KBM-7 (cell line): Measurements from ENCODE around the gene POF1B.
"Not testable (repeated sequence)": the region's sequence is repeated elsewhere in the genome, so short reads cannot be mapped to it uniquely, and the experiment has no call there.

ENCODE experiments used
- DNase-seq: peaks from one replicate; pipeline ENCODE4 v3.0.0-alpha.2; 2015
- in situ Hi-C: fragments of 300-500 bp; cut with MboI; formaldehyde crosslinking; loops from 2 replicates; pipeline ENCODE4 v1.14.3; 2020; ENCODE audit warnings: low sequenced_read_pairs, low pct_unique_long_range_greater_than_20kb, mixed read lengths

POF1B gene, protein sequence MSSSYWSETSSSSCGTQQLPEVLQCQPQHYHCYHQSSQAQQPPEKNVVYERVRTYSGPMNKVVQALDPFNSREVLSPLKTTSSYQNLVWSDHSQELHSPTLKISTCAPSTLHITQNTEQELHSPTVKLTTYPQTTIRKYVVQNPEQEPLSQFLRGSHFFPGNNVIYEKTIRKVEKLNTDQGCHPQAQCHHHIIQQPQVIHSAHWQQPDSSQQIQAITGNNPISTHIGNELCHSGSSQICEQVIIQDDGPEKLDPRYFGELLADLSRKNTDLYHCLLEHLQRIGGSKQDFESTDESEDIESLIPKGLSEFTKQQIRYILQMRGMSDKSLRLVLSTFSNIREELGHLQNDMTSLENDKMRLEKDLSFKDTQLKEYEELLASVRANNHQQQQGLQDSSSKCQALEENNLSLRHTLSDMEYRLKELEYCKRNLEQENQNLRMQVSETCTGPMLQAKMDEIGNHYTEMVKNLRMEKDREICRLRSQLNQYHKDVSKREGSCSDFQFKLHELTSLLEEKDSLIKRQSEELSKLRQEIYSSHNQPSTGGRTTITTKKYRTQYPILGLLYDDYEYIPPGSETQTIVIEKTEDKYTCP

DNA sequence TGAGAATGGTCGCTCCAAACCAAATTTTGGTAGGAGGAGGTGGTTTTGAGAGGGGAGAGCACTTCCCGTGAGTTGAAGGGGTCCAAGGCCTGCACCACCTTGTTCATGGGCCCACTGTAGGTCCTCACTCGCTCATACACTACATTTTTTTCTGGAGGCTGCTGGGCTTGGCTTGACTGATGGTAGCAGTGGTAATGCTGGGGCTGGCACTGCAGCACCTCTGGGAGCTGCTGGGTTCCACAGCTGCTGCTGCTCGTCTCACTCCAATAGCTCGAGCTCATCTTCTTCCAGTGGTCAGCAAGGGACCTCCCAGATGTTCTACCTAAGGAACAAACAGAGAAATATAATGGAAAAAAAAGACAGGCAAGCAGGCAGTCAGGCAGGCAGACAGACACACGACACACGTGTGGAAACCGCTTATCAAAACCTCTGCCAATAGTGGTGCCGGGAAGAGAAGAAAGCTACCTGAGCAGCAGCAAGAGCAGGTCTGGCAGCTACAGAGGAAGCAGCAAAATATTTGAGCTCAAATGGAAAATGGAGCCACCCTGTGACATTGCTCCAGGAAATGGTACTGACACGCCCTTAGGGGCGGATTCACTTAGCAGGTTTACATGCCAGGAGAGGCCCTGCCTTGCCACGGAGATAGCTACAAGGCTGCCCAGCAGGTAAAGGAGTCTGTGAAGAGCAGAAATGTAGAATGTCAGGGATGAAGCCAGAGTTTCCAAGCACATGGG, at the start of gene POF1B:
Gene POF1B, minus strand, starts transcription at position 492 of the 734 bp plus-strand sequence. Its CDS starts 211 bp downstream, at position 281.
- in situ Hi-C loops = no loop called here
- DNase-seq = no peak

- in situ Hi-C loops = no loop called here
- DNase-seq = no peak
Measured at GRCh38 chrX:85429066-85429465, 49.6 kb upstream of the POF1B start.

DNA sequence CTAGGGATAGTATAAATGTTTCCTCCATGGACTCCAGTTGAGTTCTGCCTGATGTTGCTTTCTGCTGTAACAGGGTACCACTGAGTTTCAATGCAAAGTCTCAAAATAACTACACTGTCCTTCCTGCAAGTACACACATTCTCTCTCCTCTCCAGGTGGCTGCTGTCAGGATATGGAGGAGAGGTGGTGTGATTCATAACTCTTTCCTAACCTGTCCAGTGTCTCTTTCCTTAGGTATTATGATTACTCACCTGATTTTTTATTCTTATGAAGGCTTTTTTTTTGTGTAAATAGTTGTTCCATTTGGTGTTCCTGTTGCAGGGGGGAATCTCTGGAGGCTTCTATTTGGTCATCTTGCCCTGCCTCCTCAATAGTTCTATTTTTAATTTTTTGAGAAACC, 39.8 kb upstream of the POF1B start:
- no peak for DNase-seq
- in situ Hi-C loops = no loop called here

DNA sequence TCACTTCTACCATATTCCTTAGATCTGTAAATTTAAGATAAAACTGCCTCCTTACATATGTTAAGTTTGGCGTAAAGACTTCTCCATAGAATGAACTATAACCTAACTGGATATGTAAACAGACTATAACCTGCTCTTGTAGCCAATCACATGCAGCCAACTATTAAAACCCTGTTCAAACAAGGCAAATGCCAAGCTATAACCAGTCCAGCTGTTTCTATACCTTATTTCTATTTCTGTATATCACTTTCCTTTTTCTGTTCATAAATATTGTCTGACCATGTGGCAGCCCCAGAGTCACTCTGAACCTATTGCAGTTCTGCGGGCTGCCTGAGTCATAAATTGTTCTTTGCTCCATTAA, 12.4 kb upstream of the POF1B start:
- no peak for DNase-seq
- in situ Hi-C loops = no loop called here

- no peak for DNase-seq
Measured at GRCh38 chrX:85391185-85391877, 11.9 kb upstream of the POF1B start.

GRCh38 chrX:85381602-85382001, 2.1 kb upstream of the POF1B start:
- in situ Hi-C loops = no loop called here
- DNase-seq = no peak

More at GRCh38 chrX:85391185-85391877, 11.9 kb upstream of the POF1B start:
- in situ Hi-C loops = no loop called here

GRCh38 chrX:85378461-85378860, 1.0 kb downstream of the POF1B start:
- in situ Hi-C loops = no loop called here
- no peak for DNase-seq

GRCh38 chrX:85375333-85375738, 4.1 kb downstream of the POF1B start:
- in situ Hi-C loops = no loop called here
- DNase-seq = no peak

- in situ Hi-C loops = no loop called here
- DNase-seq = no peak
Measured at GRCh38 chrX:85365370-85365995, 14.0 kb downstream of the POF1B start.

- no peak for DNase-seq
- in situ Hi-C loops = no loop called here
Measured at GRCh38 chrX:85359051-85359450, 20.4 kb downstream of the POF1B start.

- in situ Hi-C loops = no loop called here
- DNase-seq = no peak
Measured at GRCh38 chrX:85345523-85345922, 33.9 kb downstream of the POF1B start.

- in situ Hi-C loops = no loop called here
- DNase-seq = no peak
Measured at GRCh38 chrX:85327060-85327333, 52.5 kb downstream of the POF1B start.

DNA sequence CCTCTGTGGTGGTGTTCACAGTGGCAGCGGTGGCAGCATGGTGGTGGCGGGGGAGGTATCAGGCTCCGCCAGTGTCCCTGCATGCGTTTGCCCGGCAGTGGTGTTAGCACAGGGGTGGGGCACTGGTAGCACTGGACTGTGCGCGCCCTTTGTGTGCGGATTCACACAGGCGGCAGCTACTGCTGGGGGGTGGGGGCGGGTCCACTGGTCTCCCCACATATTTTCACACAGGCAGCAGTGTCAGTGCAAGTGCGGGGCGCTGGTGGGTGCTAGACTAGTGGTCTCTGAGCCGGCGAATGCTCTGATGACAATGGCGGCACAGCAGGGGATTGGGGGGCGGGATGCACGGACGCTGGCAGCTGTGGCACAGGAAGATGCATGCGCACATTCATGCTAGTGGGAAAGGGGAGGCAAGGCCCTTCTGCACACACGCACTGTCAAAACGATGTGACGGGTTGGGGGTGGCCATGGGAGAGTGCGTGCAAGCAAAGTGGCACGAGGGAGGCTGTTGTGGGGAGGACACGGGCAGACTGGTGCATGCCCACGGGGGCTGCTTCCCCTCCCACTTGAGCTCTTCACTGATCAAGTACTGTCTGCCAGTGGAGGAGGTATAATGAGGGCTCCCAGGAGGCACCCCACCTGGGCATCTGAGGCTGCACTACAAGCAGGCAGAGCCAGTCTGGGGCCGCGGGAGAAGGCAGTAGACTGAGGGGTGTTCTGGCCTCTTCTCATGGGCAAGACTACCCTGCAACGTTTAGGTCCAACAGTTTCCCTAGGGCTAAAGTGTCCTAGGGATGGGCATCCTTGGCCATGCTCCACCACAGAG, 53.0 kb downstream of the POF1B start:
- no peak for DNase-seq
- in situ Hi-C loops = no loop called here

GRCh38 chrX:85311348-85311747, 68.1 kb downstream of the POF1B start:
- DNase-seq, in situ Hi-C loops: not testable (repeated sequence)

DNA sequence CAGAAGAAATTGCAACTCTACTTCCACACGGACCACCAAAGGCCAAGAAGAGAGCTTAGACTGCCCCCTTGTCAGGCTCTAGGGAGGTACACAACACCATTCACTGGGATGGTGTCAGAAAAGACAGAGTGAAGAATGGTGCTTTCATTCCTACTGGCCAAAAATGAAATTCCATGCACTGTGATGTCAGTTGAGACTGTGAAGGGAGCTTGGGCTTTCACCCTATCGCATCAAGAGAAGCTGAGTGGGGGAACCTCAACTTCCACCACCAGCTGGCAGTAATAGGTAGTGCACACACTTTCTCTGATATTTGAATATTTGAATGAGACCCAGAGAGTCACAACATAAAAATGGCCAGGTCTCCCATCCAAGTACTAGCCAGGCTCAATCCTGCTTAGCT, 69.7 kb downstream of the POF1B start:
- peak; percentile 38 for DNase-seq
- in situ Hi-C loops = no loop called here

DNA sequence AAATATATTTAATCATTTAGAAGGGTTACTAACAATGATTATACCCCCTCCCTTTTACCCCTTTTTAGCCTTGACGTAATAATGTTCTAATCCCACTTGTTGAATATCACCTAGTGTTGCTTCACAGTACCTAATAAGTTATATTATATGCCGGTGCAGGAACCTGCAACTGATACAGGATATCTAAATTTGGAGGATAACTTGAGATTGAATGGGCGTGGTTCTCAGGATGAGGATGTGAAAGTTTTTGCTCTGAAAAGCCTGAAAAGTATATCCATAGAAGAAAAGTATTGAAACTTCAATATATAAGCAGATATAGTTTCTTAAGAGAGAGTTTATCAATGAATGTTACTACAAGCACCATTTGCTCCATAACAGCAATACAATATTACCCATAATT, 75.9 kb downstream of the POF1B start:
- DNase-seq = no peak
- in situ Hi-C loops = no loop called here

- in situ Hi-C loops = no loop called here
- no peak for DNase-seq
Measured at GRCh38 chrX:85288992-85289723, 90.3 kb downstream of the POF1B start.

GRCh38 chrX:85285286-85285685, 94.2 kb downstream of the POF1B start:
- in situ Hi-C loops, DNase-seq: not testable (repeated sequence)
